ENCODE measurements around the gene SRSF5. TPM values are rescaled to one million over a fixed set of nuclear protein-coding genes. Genes with fewer than 3 reads are reported as not detected.

SRSF5 gene
- total and polyA plus RNA-seq, 2 of the 13 experiments (the other 11 are each of a cell fraction or from before 2014, with no cell fraction given), result 189 to 277 TPM

GRCh38 chr14:69792887-69793421 lies 26.0 kb downstream of the SRSF5 start (continued):
- TF ChIP-seq ZSCAN21 (CRISPR knock-in tag; IDR thresholded peaks at IDR 0.05; ENCODE audit: borderline replicate concordance), result 0 out of 2 replicates have a peak, but pooled peaks have one; percentile 57
- 0 out of 2 replicates have a peak, but pooled peaks have one; percentile 52 for TF ChIP-seq MIXL1 (CRISPR knock-in tag; IDR thresholded peaks at IDR 0.05)
- TF ChIP-seq NFIB (CRISPR knock-in tag; IDR thresholded peaks at IDR 0.05; ENCODE audit: borderline replicate concordance), result no peak
- TF ChIP-seq ZNF484 (CRISPR knock-in tag; IDR thresholded peaks at IDR 0.05; ENCODE audit: borderline replicate concordance, low read depth), result no peak
- no peak for TF ChIP-seq HOXA9 (CRISPR knock-in tag; IDR thresholded peaks at IDR 0.05; ENCODE audit: borderline replicate concordance)
- TF ChIP-seq ZNF101 (CRISPR knock-in tag; IDR thresholded peaks at IDR 0.05; ENCODE audit: borderline replicate concordance, low read depth), result no peak
- TF ChIP-seq ZNF567 (CRISPR knock-in tag; IDR thresholded peaks at IDR 0.05; ENCODE audit: borderline replicate concordance), result no peak
- TF ChIP-seq THYN1 (CRISPR knock-in tag; IDR thresholded peaks at IDR 0.05; ENCODE audit: borderline replicate concordance, low read depth), result no peak
- TF ChIP-seq PHF21A (CRISPR knock-in tag; IDR thresholded peaks at IDR 0.05), result peak; percentile 54
- no peak for TF ChIP-seq RBFOX2 (IDR thresholded peaks at IDR 0.05; ENCODE audit: low read depth, low read length)
- TF ChIP-seq ZNF687 (CRISPR knock-in tag; IDR thresholded peaks at IDR 0.05), result peak; percentile 47; the same call in 1 of the 2 replicates
- TF ChIP-seq ZNF772 (CRISPR knock-in tag; IDR thresholded peaks at IDR 0.05), result 0 out of 2 replicates have a peak, but pooled peaks have one; percentile 38
- TF ChIP-seq DZIP1 (CRISPR knock-in tag; IDR thresholded peaks at IDR 0.05), result no peak
- no peak for TF ChIP-seq ZNF7 (CRISPR knock-in tag; IDR thresholded peaks at IDR 0.05)
- no peak for TF ChIP-seq CREB1 (IDR thresholded peaks at IDR 0.05)
- no peak for TF ChIP-seq CREB1 (CRISPR knock-in tag; IDR thresholded peaks at IDR 0.05)
- TF ChIP-seq ARID4A (CRISPR knock-in tag; IDR thresholded peaks at IDR 0.05; ENCODE audit: borderline replicate concordance), result peak; percentile 62; the same call in 1 of the 2 replicates
- peak; percentile 74; the same call in 1 of the 2 replicates for TF ChIP-seq SIX1 (CRISPR knock-in tag; IDR thresholded peaks at IDR 0.05; ENCODE audit: borderline replicate concordance)
- TF ChIP-seq HNRNPH1 (optimal IDR thresholded peaks at IDR 0.05; ENCODE audit: low read depth, low read length), result no peak

Measured in HepG2 (cell line).